Measurements from ENCODE around the gene EHMT1. TPM values are rescaled to one million over a fixed set of nuclear protein-coding genes. Genes with fewer than 3 reads are reported as not detected.

EHMT1 gene
- total RNA-seq, 1 donor = 31.4 TPM

DNA sequence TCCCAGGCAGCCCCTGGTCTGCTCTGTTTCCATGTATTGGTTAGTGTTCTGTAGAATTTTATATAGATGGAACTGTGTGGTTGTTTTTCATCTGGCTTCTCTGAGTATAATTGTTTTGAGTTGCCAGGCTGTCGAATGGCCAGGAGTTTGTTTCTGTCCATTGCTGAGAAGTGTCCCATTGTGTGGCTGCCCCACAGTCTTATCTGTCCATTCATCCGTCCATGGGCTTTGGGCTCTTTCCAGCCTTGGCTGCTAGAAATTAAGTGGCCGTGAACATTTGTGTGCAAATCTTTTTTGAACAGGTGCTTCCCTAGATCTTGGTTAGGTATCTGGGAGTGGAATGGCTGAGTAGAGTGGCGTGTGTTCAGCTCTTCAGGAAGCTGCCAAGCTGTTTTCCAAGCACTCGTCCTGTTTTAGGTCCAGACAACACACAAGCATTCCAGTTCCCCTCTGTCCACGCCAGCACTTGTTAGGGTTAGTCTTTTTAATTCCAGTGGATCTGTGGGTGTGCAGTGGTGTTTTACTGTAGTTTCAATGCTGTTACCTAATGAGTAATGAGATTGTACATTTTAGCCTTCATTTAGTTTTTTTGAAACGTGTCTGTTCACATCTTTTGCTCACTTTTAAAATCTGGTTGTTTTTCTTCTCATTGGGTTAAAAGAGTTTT lies 136.6 kb downstream of the EHMT1 start:
- H3K4me3 ChIP-seq (ENCODE audit: low read depth, low read length) = no peak overlapping the region
- TF ChIP-seq, protein P1, sequence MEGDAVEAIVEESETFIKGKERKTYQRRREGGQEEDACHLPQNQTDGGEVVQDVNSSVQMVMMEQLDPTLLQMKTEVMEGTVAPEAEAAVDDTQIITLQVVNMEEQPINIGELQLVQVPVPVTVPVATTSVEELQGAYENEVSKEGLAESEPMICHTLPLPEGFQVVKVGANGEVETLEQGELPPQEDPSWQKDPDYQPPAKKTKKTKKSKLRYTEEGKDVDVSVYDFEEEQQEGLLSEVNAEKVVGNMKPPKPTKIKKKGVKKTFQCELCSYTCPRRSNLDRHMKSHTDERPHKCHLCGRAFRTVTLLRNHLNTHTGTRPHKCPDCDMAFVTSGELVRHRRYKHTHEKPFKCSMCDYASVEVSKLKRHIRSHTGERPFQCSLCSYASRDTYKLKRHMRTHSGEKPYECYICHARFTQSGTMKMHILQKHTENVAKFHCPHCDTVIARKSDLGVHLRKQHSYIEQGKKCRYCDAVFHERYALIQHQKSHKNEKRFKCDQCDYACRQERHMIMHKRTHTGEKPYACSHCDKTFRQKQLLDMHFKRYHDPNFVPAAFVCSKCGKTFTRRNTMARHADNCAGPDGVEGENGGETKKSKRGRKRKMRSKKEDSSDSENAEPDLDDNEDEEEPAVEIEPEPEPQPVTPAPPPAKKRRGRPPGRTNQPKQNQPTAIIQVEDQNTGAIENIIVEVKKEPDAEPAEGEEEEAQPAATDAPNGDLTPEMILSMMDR (IDR thresholded peaks at IDR 0.05; ENCODE audit: insufficient read depth, low read length) = no peak
- DNase-seq (ENCODE audit: low read depth) = no peak

DNA sequence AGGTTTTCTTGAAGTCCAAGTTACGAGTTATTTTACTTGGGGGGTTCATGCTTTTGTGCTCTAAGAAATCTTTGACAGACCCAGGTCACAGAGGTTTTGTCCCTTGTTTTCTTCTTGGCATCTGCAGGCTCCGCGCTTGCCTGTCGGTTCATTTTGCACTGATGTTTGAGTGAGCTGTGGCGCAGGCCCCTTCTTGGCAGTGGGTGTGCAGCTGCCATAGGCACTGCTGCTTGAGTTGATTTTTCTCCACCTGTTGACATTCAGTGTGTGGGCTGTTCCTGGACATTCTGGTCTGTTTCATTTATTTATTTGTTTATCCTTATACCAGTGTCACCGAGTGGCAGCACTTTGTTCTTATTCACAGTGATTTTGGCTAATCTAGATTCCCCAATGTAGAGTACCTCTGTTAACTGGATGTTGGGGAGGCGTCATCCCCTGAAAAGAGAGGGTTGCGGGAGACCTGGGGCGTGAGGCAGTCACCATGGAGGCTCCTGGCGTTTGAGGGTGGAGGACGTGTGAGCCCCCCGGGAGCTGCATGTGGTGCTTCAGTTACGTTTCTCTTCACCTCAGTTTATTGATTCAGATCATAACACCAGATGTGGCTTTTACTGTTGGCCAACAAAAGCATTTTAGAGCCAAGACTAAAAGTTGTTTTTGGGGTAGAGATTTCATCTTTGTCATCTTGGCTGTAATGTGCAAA lies 137.4 kb downstream of the EHMT1 start:
- TF ChIP-seq, protein P1 (IDR thresholded peaks at IDR 0.05; ENCODE audit: insufficient read depth, low read length) = no peak
- DNase-seq (ENCODE audit: low read depth) = peak; percentile 7

DNA sequence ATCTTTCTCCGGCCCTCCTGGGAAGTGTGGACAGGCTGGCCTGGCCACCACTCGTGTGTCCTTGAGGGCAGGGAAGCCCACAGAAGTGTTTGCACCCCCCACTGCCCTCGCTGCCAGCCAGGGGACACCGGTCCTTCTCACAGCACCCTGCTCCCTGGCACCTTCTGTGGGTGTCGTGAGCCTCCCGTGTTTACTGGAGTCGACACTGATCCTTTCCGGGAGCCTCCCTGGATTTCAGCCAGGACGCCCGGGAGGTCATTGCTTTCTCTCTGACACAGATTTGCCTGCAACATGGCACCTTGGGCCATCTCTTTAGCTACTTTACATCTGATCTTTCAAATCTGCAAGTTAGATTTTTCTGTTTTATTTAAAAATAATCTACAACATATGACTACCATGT lies 138.3 kb downstream of the EHMT1 start:
- TF ChIP-seq, protein P1 (IDR thresholded peaks at IDR 0.05; ENCODE audit: insufficient read depth, low read length) = no peak
- no peak for DNase-seq (ENCODE audit: low read depth)
- no peak overlapping the region for H3K4me3 ChIP-seq (ENCODE audit: low read depth, low read length)

More for the DNA sequence above, 137.4 kb downstream of the EHMT1 start:
- H3K4me3 ChIP-seq (ENCODE audit: low read depth, low read length) = no peak overlapping the region

DNA sequence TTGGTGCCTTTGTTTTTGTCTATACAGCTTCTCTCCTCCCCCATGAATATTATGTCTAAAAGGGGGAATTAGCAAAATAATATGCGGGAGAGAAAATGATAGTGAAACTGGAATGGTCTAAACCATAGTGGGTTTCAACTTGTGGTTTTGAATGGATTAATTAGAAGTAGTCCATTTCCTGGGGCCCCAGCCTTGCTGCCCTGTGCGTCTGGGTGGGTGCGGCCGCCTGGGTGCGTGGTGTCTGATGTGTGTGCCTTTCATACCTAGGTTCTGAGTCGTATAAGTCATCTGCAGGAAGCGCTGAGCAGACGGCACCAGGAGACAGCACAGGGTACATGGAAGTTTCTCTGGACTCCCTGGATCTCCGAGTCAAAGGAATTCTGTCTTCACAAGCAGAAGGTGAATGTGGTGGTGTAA lies 138.8 kb downstream of the EHMT1 start:
- DNase-seq (ENCODE audit: low read depth) = peak; percentile 17
- TF ChIP-seq, protein P1 (IDR thresholded peaks at IDR 0.05; ENCODE audit: insufficient read depth, low read length) = no peak
- no peak overlapping the region for H3K4me3 ChIP-seq (ENCODE audit: low read depth, low read length)

DNA sequence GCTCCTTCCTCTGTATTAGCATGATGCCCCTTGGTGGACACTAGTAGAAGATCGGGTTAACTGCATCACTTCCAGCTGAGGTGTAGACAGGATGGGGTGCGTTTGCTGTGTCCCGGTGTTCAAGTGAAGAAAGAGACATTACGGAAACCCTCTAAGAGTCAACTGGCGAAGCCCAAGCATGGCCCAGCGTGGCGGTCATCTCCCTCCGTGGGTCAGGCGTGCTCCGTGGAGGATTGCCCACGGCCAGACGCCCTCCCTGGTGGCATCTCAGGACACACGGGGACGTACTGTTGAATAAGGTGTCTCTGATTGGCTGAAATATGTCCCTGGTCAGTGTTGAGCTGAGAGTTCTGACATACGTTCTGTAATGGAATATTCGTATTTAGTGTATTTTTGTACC lies 139.3 kb downstream of the EHMT1 start:
- no peak for DNase-seq (ENCODE audit: low read depth)
- no peak overlapping the region for H3K4me3 ChIP-seq (ENCODE audit: low read depth, low read length)
- TF ChIP-seq, protein P1 (IDR thresholded peaks at IDR 0.05; ENCODE audit: insufficient read depth, low read length) = no peak

DNA sequence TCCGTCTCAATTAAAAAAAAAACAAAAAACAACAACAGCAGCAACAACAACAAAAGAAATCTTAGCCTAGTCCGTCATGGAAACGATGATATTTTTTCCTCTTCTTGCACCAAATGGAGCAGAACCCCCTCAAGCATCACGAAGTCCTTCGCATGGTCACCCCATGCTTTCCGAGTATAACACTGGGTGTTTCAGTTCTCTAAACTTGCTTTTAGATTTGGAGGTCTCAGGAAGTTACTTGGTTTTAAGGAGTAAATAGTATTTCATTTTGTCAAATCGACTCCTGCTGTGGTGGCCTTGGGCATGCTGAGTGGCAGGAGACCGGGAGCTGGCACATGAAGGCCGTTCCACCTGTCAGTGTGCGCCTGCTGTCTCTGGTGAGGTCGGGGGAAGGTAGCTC lies 140.3 kb downstream of the EHMT1 start:
- DNase-seq (ENCODE audit: low read depth) = no peak
- H3K4me3 ChIP-seq (ENCODE audit: low read depth, low read length) = no peak overlapping the region
- TF ChIP-seq, protein P1 (IDR thresholded peaks at IDR 0.05; ENCODE audit: insufficient read depth, low read length) = no peak

Data from fibroblast of the aortic adventitia (primary cell).